Glutamatergic neuron (in vitro differentiated cells): ENCODE data around the gene CLN5. TPM values are rescaled to one million over a fixed set of nuclear protein-coding genes. Genes with fewer than 3 reads are reported as not detected.
"Not testable (repeated sequence)": the region's sequence is repeated elsewhere in the genome, so short reads cannot be mapped to it uniquely, and the experiment has no call there.

Source experiments
- DNase-seq: peaks from one replicate; pipeline ENCODE4 v3.0.0; 2022
- H3K27ac Mint-ChIP-seq: one replicate; pipeline ENCODE4 v1.8.0; 2020; ENCODE audit warnings: mild to moderate bottlenecking, mixed read lengths, inconsistent platforms; ENCODE audit not compliant: unreplicated experiment
- H3K27me3 Mint-ChIP-seq: one replicate; pipeline ENCODE4 v1.8.0; 2020; ENCODE audit warnings: mild to moderate bottlenecking, moderate library complexity, mixed read lengths, inconsistent platforms; ENCODE audit not compliant: unreplicated experiment
- H3K36me3 Mint-ChIP-seq: one replicate; pipeline ENCODE4 v1.8.0; 2020; ENCODE audit warnings: mild to moderate bottlenecking, mixed read lengths, inconsistent platforms; ENCODE audit not compliant: unreplicated experiment
- H3K4me1 Mint-ChIP-seq: one replicate; pipeline ENCODE4 v1.8.0; 2020; ENCODE audit warnings: mild to moderate bottlenecking, low read depth, mixed read lengths, inconsistent platforms; ENCODE audit not compliant: unreplicated experiment
- H3K4me3 Mint-ChIP-seq: one replicate; pipeline ENCODE4 v1.8.0; 2020; ENCODE audit warnings: mild to moderate bottlenecking, mixed read lengths, inconsistent platforms; ENCODE audit not compliant: unreplicated experiment
- H3K9me3 Mint-ChIP-seq: one replicate; pipeline ENCODE4 v1.8.0; 2020; ENCODE audit warnings: mild to moderate bottlenecking, moderate library complexity, mixed read lengths, inconsistent platforms; ENCODE audit not compliant: unreplicated experiment
- total RNA-seq: library from RNA; stranded (reverse); fragmentation: NEBNext Ultra II Directional; extraction: Animal tissue kit (Norgen Biotek cat#: 25700); gene quantifications from one replicate; pipeline ENCODE4 v1.2.1, GENCODE V29; 2021; ENCODE audit not compliant: unreplicated experiment
- TF ChIP-seq, protein P1 (sequence below): fragments of 200-600 bp; sonication (generic); IDR thresholded peaks from one replicate; pipeline ENCODE4 v1.5.0; 2021; ENCODE audit not compliant: partially characterized antibody, unreplicated experiment

CLN5 gene
- total RNA-seq, 1 donor from 2014 or later, result 14.6 TPM

DNA sequence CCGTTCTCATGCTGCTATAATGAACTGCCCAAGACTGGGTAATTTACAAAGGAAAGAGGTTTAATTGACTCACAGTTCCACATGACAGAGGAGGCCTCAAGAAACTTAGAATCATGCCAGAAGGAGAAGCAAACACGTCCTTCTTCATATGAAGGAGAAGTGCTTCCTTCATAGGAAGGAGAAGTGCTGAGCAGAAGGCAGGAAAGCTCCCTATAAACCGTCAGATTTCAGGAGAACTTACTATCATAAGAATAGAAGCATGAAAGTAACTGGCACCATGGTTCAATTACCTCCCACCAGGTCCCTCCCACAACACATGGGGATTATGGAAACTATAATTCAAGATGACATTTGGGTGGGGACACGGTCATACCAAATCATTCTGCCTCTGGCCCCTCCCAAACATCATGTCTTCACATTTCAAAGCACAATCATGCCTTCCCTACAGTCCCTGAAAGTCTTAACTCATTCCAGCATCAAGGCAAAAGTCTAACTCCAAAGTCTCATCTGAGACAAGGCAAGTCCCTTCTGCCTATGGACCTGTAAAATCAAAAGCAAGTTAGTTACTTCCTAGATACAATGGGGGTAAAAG lies 32.9 kb upstream of the CLN5 start:
- peaks cover 15% of the 10 kb centered on the region for H3K9me3 Mint-ChIP-seq
- H3K4me3 Mint-ChIP-seq, result no peak overlapping the region
- H3K27ac Mint-ChIP-seq, result no peak overlapping the region
- peaks cover 21% of the 10 kb centered on the region for H3K36me3 Mint-ChIP-seq
- DNase-seq, result no peak
- TF ChIP-seq, protein P1, sequence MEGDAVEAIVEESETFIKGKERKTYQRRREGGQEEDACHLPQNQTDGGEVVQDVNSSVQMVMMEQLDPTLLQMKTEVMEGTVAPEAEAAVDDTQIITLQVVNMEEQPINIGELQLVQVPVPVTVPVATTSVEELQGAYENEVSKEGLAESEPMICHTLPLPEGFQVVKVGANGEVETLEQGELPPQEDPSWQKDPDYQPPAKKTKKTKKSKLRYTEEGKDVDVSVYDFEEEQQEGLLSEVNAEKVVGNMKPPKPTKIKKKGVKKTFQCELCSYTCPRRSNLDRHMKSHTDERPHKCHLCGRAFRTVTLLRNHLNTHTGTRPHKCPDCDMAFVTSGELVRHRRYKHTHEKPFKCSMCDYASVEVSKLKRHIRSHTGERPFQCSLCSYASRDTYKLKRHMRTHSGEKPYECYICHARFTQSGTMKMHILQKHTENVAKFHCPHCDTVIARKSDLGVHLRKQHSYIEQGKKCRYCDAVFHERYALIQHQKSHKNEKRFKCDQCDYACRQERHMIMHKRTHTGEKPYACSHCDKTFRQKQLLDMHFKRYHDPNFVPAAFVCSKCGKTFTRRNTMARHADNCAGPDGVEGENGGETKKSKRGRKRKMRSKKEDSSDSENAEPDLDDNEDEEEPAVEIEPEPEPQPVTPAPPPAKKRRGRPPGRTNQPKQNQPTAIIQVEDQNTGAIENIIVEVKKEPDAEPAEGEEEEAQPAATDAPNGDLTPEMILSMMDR, result no peak
- H3K27me3 Mint-ChIP-seq, result peaks cover 2% of the 10 kb centered on the region
- H3K4me1 Mint-ChIP-seq, result no peaks in the 10 kb centered on the region

DNA sequence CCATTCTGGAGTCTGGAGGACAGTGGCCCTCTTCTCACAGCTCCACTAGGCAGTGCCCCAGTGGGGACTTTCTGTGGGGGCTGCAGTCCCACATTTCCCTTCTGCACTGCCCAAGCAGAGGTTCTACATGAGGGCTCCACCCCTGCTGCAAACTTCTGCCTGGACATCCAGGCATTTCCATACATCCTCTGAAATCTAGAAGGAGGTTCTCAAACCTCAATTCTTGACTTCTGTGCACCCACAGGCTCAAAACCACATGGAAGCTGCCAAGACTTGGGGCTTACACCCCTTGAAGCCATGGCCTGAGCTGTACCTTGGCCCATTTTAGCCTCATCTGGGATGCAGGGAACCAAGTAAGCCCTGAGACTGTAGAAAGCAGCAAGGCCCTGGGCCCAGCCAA lies 32.1 kb upstream of the CLN5 start:
- peaks cover 15% of the 10 kb centered on the region for H3K9me3 Mint-ChIP-seq

DNA sequence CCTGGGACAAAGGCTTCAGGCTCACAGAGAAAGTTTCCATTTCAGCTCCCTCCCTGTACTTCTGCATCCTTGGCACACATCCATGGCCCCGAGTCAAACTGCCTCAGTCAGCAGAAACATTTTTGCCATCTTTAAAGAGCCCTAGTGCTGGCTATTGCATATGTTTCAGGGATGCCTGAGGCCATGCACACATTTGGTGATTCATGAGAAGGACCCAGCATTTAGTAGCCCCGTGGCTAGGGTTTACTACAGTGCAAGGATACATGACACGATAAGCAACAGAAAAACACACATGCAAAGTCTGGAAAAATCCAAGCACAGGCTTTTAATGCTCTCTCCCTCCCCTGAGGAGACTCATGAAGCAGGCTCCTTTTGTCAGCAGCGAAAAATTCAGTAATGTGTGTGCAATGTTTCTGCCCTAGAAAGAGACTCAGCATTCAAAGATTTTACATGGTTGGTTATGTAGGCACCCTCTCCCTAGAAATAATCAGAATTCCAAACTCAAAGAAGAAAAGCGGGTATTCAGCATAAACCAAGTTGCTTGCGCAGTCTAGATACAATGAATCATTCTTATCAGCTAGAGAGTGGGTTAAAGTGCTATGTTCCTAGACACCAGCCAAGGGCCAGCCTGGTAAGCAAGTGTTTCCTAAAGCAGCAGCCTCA lies 26.0 kb upstream of the CLN5 start:
- H3K36me3 Mint-ChIP-seq, result peaks cover 8% of the 10 kb centered on the region

More for the DNA sequence above, 32.1 kb upstream of the CLN5 start:
- H3K36me3 Mint-ChIP-seq, result peaks cover 21% of the 10 kb centered on the region
- not testable (repeated sequence) for H3K27ac Mint-ChIP-seq, H3K4me1 Mint-ChIP-seq, H3K27me3 Mint-ChIP-seq, DNase-seq, H3K4me3 Mint-ChIP-seq

DNA sequence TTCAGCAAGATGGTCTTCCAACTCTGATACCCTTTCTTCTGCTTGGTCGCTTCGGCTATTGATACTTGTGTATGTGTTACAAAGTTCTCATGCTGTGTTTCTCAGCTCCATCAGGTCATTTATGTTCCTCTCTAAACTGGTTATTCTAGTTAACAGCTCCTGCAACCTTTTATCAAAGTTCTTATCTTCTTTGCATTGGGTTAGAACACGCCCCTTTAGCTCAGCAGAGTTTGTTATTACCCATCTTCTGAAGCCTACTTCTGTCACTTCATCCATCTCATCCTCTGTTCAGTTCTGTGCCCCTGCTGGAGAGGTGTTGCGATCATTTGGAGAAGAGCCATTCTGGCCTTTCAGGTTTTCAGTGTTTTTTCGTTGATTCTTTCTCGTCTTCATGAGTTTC lies 24.9 kb upstream of the CLN5 start:
- Mint-ChIP-seq H3K27ac (peak overlapping the region; percentile 97), H3K4me1 (peaks cover 48% of the 10 kb centered on the region), H3K36me3 (peaks cover 7% of the 10 kb centered on the region), H3K4me3 (no peak overlapping the region), H3K9me3 (peaks cover 5% of the 10 kb centered on the region), H3K27me3 (peaks cover 7% of the 10 kb centered on the region)
- no peak for DNase-seq
- TF ChIP-seq, protein P1, result no peak

More for the DNA sequence above, 26.0 kb upstream of the CLN5 start:
- Mint-ChIP-seq H3K27me3 (peaks cover 5% of the 10 kb centered on the region), H3K9me3 (peaks cover 5% of the 10 kb centered on the region), H3K4me3 (no peak overlapping the region), H3K27ac (peak overlapping the region; percentile 78), H3K4me1 (peaks cover 41% of the 10 kb centered on the region)
- TF ChIP-seq, protein P1, result no peak
- no peak for DNase-seq

DNA sequence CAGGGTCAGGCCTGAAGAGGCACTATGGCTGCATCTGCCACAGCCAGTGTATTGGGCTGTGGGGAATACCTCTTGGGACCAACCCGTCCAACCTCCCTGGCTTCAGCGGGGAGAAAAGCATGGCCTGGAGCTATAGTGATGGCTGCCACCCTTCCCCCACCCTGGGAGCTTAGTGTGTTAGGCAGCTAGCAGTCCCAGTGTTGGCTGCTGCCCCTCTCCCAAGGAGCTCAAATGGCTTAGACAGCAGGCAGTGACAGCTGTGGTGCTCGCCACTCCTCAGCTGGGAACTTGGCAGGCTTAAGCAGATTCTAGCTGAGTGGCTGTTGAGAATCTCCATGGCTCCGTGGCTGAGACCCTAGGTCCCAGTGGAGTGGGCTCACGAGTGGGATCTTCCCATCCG lies 23.8 kb upstream of the CLN5 start:
- peaks cover 7% of the 10 kb centered on the region for H3K36me3 Mint-ChIP-seq
- DNase-seq, result peak; percentile 89
- H3K4me3 Mint-ChIP-seq, result peak overlapping the region; percentile 66
- peaks cover 51% of the 10 kb centered on the region for H3K4me1 Mint-ChIP-seq
- TF ChIP-seq, protein P1, result no peak
- H3K9me3 Mint-ChIP-seq, result peaks cover 5% of the 10 kb centered on the region
- peak overlapping the region; percentile 97 for H3K27ac Mint-ChIP-seq
- H3K27me3 Mint-ChIP-seq, result peaks cover 8% of the 10 kb centered on the region
